GM19193 (cell line): Measurements from ENCODE around the gene C9orf152.

ENCODE experiments used
- POLR2A ChIP-seq: IDR thresholded peaks from 4 replicates; pipeline ENCODE4 v1.6.1; 2011; ENCODE audit not compliant: insufficient read depth, insufficient read length; ENCODE audit errors: extremely low read depth

Gene C9orf152

GRCh38 chr9:110241260-110241857, 33.4 kb upstream of the C9orf152 start:
- no peak for TF ChIP-seq POLR2A

- TF ChIP-seq POLR2A, result no peak
Measured at GRCh38 chr9:110240198-110240597, 32.2 kb upstream of the C9orf152 start.

- TF ChIP-seq POLR2A, result no peak
Measured at GRCh38 chr9:110228321-110228720, 20.4 kb upstream of the C9orf152 start.

- no peak for TF ChIP-seq POLR2A
Measured at GRCh38 chr9:110224583-110224982, 16.6 kb upstream of the C9orf152 start.

GRCh38 chr9:110220809-110221208, 12.8 kb upstream of the C9orf152 start:
- no peak for TF ChIP-seq POLR2A

GRCh38 chr9:110217656-110218099, 9.7 kb upstream of the C9orf152 start:
- no peak for TF ChIP-seq POLR2A

GRCh38 chr9:110214586-110215355, 6.8 kb upstream of the C9orf152 start:
- TF ChIP-seq POLR2A, result no peak

- TF ChIP-seq POLR2A, result no peak
Measured at GRCh38 chr9:110214090-110214489, 6.1 kb upstream of the C9orf152 start.

GRCh38 chr9:110213413-110214044, 5.6 kb upstream of the C9orf152 start:
- TF ChIP-seq POLR2A, result no peak

GRCh38 chr9:110207071-110207641, 803 bp downstream of the C9orf152 start:
- no peak for TF ChIP-seq POLR2A

GRCh38 chr9:110206389-110206788, 1.6 kb downstream of the C9orf152 start:
- TF ChIP-seq POLR2A, result no peak

- no peak for TF ChIP-seq POLR2A
Measured at GRCh38 chr9:110202232-110202631, 5.7 kb downstream of the C9orf152 start.

GRCh38 chr9:110199643-110200042, 8.3 kb downstream of the C9orf152 start:
- no peak for TF ChIP-seq POLR2A

- TF ChIP-seq POLR2A, result no peak
Measured at GRCh38 chr9:110198357-110198756, 9.6 kb downstream of the C9orf152 start.

GRCh38 chr9:110197330-110198187, 10.4 kb downstream of the C9orf152 start:
- no peak for TF ChIP-seq POLR2A

GRCh38 chr9:110192531-110193261, 15.3 kb downstream of the C9orf152 start:
- no peak for TF ChIP-seq POLR2A
